ENCODE data around the gene EIF2A.
"Not testable (repeated sequence)": the region's sequence is repeated elsewhere in the genome, so short reads cannot be mapped to it uniquely, and the experiment has no call there.

Gene EIF2A

GRCh38 chr3:150546226-150547044, at the start of gene EIF2A, which contains the start of gene SERP1:
Gene EIF2A (plus strand): TSS chr3:150546787. CDS start chr3:150546803, 16 bp downstream.
Gene SERP1 (minus strand): TSS chr3:150546496. CDS start chr3:150546135, 361 bp downstream.
- peaks cover 83% of the 10 kb centered on the region for H3K36me3 ChIP-seq (ENCODE audit: control insufficient read depth, low read length)
- H4K20me1 ChIP-seq (ENCODE audit: control insufficient read depth, insufficient read depth, low read depth, low read length): peaks cover 11% of the 10 kb centered on the region; the same call in 1 of the 2 replicates
- H3K4me3 ChIP-seq (ENCODE audit: low read length): peak within 1 kb of the TSS; percentile 91
- H3K27ac ChIP-seq (ENCODE audit: low read depth, low read length): peak within 1 kb of the TSS; percentile 80
- H3K79me2 ChIP-seq (ENCODE audit: control insufficient read depth, low read length): peaks cover 87% of the 10 kb centered on the region
- no peaks in the 10 kb centered on the region for H3K9me3 ChIP-seq (ENCODE audit: control insufficient read depth, insufficient read depth, low read length)
- H3K4me2 ChIP-seq (ENCODE audit: low read length): peak within 1 kb of the TSS; percentile 73
- no peaks in the 10 kb centered on the region; the same call in 1 of the 2 replicates for H3F3A ChIP-seq (ENCODE audit: control insufficient read depth, insufficient read depth)
- TF ChIP-seq CTCF (IDR thresholded peaks at IDR 0.05; ENCODE audit: low read depth, low read length, poor library complexity, severe bottlenecking): no peak
- no peak for TF ChIP-seq EZH2phosphoT487 (IDR thresholded peaks at IDR 0.05; ENCODE audit: borderline replicate concordance, low read length)
- H3K9me2 ChIP-seq (replicated peaks; ENCODE audit: control insufficient read depth, low read length): no peaks in the 10 kb centered on the region
- peaks cover 32% of the 10 kb centered on the region for H3K4me1 ChIP-seq (ENCODE audit: control insufficient read depth, low read length)
- no peaks in the 10 kb centered on the region for H3K27me3 ChIP-seq (ENCODE audit: control insufficient read depth, low read length)

- H3K36me3 ChIP-seq (ENCODE audit: control insufficient read depth, low read length): no peaks in the 10 kb centered on the region
- no peaks in the 10 kb centered on the region for H3K4me1 ChIP-seq (ENCODE audit: control insufficient read depth, low read length)
- no peak overlapping the region for H3K4me2 ChIP-seq (ENCODE audit: low read length)
- no peak overlapping the region for H3K27ac ChIP-seq (ENCODE audit: low read depth, low read length)
- TF ChIP-seq CTCF (IDR thresholded peaks at IDR 0.05; ENCODE audit: low read depth, low read length, poor library complexity, severe bottlenecking) (no peak), EZH2phosphoT487 (IDR thresholded peaks at IDR 0.05; ENCODE audit: borderline replicate concordance, low read length) (no peak)
- H4K20me1 ChIP-seq (ENCODE audit: control insufficient read depth, insufficient read depth, low read depth, low read length): no peaks in the 10 kb centered on the region
- no peaks in the 10 kb centered on the region for H3K9me2 ChIP-seq (replicated peaks; ENCODE audit: control insufficient read depth, low read length)
- no peak overlapping the region for H3K4me3 ChIP-seq (ENCODE audit: low read length)
- H3F3A ChIP-seq (ENCODE audit: control insufficient read depth, insufficient read depth): no peaks in the 10 kb centered on the region
- H3K9me3 ChIP-seq (ENCODE audit: control insufficient read depth, insufficient read depth, low read length): peaks cover 11% of the 10 kb centered on the region; the same call in 1 of the 2 replicates
- no peaks in the 10 kb centered on the region for H3K27me3 ChIP-seq (ENCODE audit: control insufficient read depth, low read length)
- H3K79me2 ChIP-seq (ENCODE audit: control insufficient read depth, low read length): no peaks in the 10 kb centered on the region
Observed at GRCh38 chr3:150497956-150498355, 48.6 kb upstream of the EIF2A start.

GRCh38 chr3:150500960-150501359, 45.6 kb upstream of the EIF2A start:
- not testable (repeated sequence) for H3K27ac ChIP-seq (ENCODE audit: low read depth, low read length); H3K4me3 ChIP-seq (ENCODE audit: low read length); H3F3A ChIP-seq (ENCODE audit: control insufficient read depth, insufficient read depth)

More at GRCh38 chr3:150500960-150501359, 45.6 kb upstream of the EIF2A start:
- H3K4me1 ChIP-seq (ENCODE audit: control insufficient read depth, low read length); H3K36me3 ChIP-seq (ENCODE audit: control insufficient read depth, low read length); H3K27me3 ChIP-seq (ENCODE audit: control insufficient read depth, low read length); H3K9me2 ChIP-seq (replicated peaks; ENCODE audit: control insufficient read depth, low read length); H3K79me2 ChIP-seq (ENCODE audit: control insufficient read depth, low read length); H4K20me1 ChIP-seq (ENCODE audit: control insufficient read depth, insufficient read depth, low read depth, low read length); H3K4me2 ChIP-seq (ENCODE audit: low read length): not testable (repeated sequence)
- peaks cover 11% of the 10 kb centered on the region; the same call in 1 of the 2 replicates for H3K9me3 ChIP-seq (ENCODE audit: control insufficient read depth, insufficient read depth, low read length)
